ENCODE measurements around the gene CILP. TPM values are rescaled to one million over a fixed set of nuclear protein-coding genes. Genes with fewer than 3 reads are reported as not detected.
"Not testable (repeated sequence)": the region's sequence is repeated elsewhere in the genome, so short reads cannot be mapped to it uniquely, and the experiment has no call there.

The CILP gene
- total and polyA plus RNA-seq, 2 donors = 49.3 to 72.2 TPM

DNA sequence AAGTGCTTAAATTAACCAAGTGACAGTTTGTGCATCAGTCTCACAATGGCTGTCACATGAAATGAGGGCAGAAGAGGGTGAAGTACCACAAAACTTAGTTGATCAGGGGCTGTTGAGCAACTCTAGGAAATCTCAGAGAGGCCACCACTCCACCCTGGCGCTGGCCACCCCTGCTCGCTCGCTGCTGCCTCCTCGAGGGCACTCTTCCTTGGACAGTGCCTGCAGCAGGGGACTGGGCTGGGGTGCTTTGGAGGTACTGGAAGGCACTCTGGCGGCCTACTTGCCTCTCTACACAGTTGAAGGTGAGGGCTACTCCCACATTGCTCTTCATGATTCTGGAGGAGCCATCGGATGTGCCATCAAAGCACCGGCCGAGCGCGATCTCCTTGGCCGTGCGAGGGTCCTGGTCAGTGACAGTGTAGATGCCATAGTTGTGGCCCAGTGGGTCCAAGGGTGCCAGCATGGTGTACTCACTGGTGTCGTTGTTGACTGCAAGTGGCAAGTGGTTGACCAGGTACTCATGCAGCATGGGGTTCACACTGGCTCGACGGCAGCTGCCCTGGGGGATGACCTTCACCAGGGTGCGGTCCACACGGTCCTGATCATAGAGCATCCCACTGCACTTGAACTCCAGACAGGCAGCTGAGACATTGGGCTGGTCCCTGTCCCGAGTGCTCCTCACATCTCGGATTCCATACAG, 14.5 kb downstream of the CILP start:
- DNase-seq (ENCODE audit: extremely low spot score) = no peak
- Histone ChIP-seq H3K4me1 (ENCODE audit: insufficient read depth) (no peaks in the 10 kb centered on the region), H3K4me3 (ENCODE audit: low read depth, low read length) (no peak overlapping the region), H3K27ac (ENCODE audit: low read depth) (no peak overlapping the region), H3K36me3 (ENCODE audit: insufficient read depth) (no peaks in the 10 kb centered on the region)
- 97% methylated on average over 19 of the region's 19 CpGs for WGBS

DNA sequence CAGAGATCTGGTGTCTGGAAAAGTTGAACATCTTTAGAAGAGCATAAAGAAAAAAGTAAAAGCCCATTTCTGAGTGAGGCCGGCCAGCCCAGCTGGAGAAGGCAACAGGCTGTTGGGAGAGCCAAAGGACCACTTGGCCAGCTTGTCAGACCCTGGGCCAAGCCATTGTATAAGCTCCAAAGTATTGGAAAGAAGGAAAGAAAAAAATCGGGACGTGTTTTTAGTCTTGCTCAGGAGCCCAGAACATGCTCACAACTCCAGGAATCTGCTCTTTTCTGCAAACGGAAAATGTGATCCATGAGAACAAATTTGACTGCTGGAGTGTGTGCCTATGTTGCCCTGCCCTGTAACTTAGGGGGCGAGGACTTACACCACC, 15.7 kb downstream of the CILP start:
- DNase-seq (ENCODE audit: extremely low spot score) = no peak

DNA sequence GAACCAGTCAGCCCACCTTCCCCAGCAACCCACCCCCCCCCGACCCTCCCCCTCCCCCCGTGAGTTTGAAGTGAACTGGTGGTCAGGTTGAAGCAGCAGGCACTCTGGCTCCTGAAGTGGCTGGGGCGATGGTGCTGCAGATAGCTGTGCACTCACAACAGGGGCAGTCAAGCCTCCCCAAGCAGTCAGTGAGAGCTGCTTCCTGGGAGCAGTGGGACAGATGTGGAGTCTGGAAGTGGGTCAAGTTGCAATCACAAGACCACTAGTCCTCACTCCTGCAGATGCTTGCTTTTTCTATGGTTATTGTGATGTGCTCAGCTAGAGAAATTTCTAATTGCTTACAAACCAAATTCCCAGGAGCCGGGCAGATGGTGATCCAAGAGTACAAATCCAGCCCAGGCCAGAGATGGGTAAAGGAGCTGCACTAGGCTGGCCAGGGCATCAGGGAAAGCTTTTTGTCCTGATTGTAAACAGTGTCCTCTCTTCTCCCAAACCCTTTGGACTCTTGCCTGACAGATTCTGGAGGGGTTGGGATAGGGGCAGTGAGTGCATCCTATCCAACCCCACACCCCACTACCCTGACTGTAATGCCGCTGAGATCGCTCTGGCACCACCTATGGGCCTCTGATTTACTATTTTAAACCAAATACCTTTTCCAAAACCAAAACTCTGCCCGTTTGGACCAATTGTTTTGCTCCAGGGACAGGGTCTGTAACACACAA, 16.3 kb downstream of the CILP start:
- Histone ChIP-seq H3K4me1 (ENCODE audit: insufficient read depth) (no peaks in the 10 kb centered on the region), H3K27ac (ENCODE audit: low read depth) (no peak overlapping the region), H3K4me3 (ENCODE audit: low read depth, low read length) (no peak overlapping the region), H3K36me3 (ENCODE audit: insufficient read depth) (no peaks in the 10 kb centered on the region)
- no peak for DNase-seq (ENCODE audit: extremely low spot score)
- 44% methylated on average over 7 of the region's 7 CpGs for WGBS

More for the DNA sequence above, 15.7 kb downstream of the CILP start:
- Histone ChIP-seq H3K36me3 (ENCODE audit: insufficient read depth) (no peaks in the 10 kb centered on the region), H3K4me3 (ENCODE audit: low read depth, low read length) (no peak overlapping the region), H3K4me1 (ENCODE audit: insufficient read depth) (no peaks in the 10 kb centered on the region), H3K27ac (ENCODE audit: low read depth) (no peak overlapping the region)
- WGBS = 65% methylated on average over 5 of the region's 5 CpGs

DNA sequence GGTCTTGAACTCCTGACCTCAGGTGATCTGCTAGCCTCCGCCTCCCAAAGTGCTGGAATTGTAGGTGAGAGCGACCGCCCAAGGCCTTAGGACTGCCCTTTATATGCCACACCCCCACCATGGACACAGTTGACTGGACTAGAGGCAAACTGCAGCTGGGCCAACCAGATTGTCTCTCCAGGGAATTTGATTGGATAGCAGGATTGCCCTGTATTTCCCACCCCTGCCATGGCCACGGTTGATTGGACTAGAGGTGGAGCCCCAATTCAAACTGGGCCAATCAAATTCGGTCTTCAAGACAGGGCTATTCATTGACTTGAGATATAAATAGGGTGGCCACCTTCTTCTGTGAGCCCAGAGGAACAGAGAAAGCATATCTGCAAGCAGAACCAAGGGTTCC, 19.3 kb downstream of the CILP start:
- WGBS = 95% methylated on average over 5 of the region's 5 CpGs
- no peaks in the 10 kb centered on the region for H3K4me1 ChIP-seq (ENCODE audit: insufficient read depth)
- H3K27ac ChIP-seq (ENCODE audit: low read depth) = no peak overlapping the region
- DNase-seq (ENCODE audit: extremely low spot score) = no peak
- H3K36me3 ChIP-seq (ENCODE audit: insufficient read depth) = no peaks in the 10 kb centered on the region
- no peak overlapping the region for H3K4me3 ChIP-seq (ENCODE audit: low read depth, low read length)

DNA sequence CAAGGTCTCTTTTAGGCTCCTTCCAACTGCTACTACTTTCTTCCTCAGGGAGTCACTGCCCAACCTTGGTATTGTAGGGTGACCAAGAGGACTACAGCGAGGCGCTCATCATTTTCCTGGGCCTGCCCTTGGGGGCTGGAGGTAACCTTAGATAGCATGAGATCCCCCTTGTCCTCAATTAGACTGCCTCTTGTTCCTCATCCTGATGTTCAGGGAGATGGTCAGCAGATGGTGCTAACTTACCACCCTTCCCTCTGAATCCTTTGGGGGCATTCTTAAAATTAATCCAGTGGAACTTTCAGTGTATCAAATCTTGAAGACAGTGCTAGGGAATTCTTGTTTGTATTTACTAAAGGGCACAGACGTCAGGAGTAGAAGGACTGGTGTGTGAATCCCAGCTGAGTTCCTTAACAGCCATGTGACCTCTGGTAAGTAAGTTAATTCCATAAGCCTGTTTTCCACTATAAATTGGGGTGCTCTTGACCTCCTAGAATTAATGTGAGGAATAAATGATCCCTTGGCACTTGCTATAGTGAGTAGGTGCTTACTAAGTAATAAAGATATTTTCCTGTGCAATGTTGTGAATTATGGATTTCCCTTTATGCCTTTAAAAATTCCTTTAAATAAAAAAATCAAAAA, 22.1 kb downstream of the CILP start:
- no peak overlapping the region for H3K27ac ChIP-seq (ENCODE audit: low read depth)
- H3K4me1 ChIP-seq (ENCODE audit: insufficient read depth) = peaks cover 1% of the 10 kb centered on the region
- no peaks in the 10 kb centered on the region for H3K36me3 ChIP-seq (ENCODE audit: insufficient read depth)
- no peak overlapping the region for H3K4me3 ChIP-seq (ENCODE audit: low read depth, low read length)
- DNase-seq (ENCODE audit: extremely low spot score) = peak; percentile 47
- 8% methylated on average over 3 of the region's 3 CpGs for WGBS

DNA sequence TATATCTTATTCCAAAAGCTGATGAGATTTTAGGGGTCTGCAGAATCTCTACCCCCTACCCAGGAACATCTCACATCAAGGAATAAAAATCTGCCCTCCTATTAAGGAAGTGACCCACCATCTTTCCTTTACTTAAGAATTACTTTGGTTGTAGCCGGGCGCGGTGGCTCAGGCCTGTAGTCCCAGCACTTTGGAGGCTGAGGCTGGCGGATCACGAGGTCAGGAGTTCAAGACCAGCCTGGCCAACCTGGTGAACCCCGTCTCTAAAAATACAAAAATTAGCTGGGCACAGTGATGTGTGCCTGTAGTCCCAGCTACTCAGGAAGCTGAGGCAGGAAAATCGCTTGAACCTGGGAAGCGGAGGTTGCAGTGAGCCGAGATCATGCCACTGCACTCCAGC, 22.8 kb downstream of the CILP start:
- H3K4me3 ChIP-seq (ENCODE audit: low read depth, low read length); H3K4me1 ChIP-seq (ENCODE audit: insufficient read depth); H3K36me3 ChIP-seq (ENCODE audit: insufficient read depth); H3K27ac ChIP-seq (ENCODE audit: low read depth); DNase-seq (ENCODE audit: extremely low spot score): not testable (repeated sequence)
- WGBS = 89% methylated on average over 9 of the region's 9 CpGs

DNA sequence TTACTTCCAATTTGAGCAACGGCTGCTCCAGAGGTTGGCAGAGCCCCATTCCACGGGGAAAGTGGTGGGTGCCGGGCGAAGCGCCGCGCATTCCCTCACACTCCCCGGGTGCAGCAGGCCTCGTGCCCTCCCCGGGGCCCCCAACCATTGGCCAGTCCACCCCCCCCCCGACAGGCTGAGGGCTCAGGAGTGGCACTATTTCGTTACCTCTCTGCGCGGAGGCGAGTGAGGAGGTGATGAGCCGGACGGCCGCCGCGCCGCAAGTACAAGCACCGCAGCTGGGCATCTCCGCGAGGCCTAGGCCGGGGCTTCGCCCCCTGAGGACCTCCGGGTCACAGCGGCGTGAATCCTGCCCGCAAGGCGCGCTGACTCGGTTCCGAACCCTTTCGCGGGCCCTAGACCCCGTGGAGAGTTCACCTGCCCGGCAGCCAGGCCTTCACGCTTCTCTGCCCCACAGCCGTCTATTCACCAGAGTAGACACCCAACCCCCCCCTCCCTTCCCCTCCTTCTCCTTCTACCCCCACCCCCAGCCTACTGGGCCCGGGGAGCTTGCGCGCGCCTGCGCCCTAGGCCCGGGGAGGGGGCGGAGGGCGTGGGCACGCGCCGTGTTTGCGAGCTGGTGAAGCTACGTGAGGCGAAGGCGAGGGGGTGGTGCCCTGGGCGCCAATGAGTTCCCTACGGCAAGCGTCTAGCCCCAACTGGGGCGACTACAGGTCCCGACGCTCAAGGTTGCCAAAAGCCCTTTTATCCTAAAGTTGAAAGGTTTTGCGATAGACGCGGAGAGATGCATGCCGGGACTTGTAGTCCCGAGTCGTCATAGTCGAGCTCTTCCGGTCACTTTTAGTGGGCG, 26.2 kb downstream of the CILP start, which contains the start of gene CLPX:
TSS of gene CLPX (minus strand) at position 475 of the 850 bp plus-strand sequence. CDS start at position 286, 189 bp downstream.
- peak; percentile 74 for DNase-seq (ENCODE audit: extremely low spot score)
- Histone ChIP-seq H3K4me1 (ENCODE audit: insufficient read depth) (peaks cover 1% of the 10 kb centered on the region), H3K4me3 (ENCODE audit: low read depth, low read length) (peak within 1 kb of the TSS; percentile 85), H3K36me3 (ENCODE audit: insufficient read depth) (no peaks in the 10 kb centered on the region), H3K27ac (ENCODE audit: low read depth) (peak within 1 kb of the TSS; percentile 91)
- under 1% methylated on average over 68 of the region's 70 CpGs for WGBS

DNA sequence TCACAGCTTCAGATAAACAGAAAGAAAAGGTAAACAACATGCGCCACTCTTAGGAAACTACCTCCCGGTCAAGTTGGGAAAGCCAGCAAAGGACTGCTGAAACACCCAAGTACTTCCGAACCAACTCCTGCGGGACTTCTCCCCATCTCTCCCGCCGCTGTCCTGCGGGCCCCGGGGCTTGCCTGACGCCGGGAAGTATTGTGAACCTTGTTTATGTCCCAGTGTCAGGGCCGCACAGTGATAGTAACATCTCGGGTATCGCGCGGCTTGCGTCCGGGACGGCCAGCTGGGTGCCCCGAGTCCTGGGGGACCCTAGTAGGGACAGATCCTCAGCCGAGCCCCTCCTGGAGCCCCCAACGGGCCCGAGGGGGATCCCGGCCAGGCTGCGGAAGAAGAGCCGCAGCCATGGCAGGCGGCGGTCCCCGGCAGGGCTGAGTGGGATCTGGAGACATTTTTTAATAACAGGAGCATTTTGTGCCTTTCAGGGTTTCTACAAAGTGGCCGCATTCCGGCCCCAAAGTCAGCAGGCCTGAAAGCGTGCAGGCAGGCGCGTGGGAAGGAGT, 26.9 kb downstream of the CILP start:
- no peak for DNase-seq (ENCODE audit: extremely low spot score)
- Histone ChIP-seq H3K4me3 (ENCODE audit: low read depth, low read length) (peak overlapping the region; percentile 85), H3K36me3 (ENCODE audit: insufficient read depth) (no peaks in the 10 kb centered on the region), H3K4me1 (ENCODE audit: insufficient read depth) (peaks cover 1% of the 10 kb centered on the region), H3K27ac (ENCODE audit: low read depth) (peak overlapping the region; percentile 91)
- WGBS = under 1% methylated on average over 33 of the region's 33 CpGs

DNA sequence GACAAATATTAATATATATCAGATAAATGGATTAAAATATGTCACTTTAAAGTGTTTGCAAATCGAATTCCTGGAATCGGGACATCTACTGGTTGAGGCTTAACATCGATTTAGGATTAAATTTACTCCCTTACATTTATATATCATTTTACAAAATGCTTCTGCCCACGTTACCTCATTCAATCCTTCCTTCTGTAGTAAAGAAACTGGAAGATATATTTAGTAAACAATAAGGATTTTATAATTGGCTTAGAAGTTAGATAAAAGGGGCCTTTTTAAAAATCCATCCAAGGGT, 27.5 kb downstream of the CILP start:
- H3K4me3 ChIP-seq (ENCODE audit: low read depth, low read length) = peak overlapping the region; percentile 85
- no peak for DNase-seq (ENCODE audit: extremely low spot score)
- peak overlapping the region; percentile 91 for H3K27ac ChIP-seq (ENCODE audit: low read depth)
- no peaks in the 10 kb centered on the region for H3K36me3 ChIP-seq (ENCODE audit: insufficient read depth)
- WGBS = 4% methylated on average over 4 of the region's 4 CpGs
- peaks cover 1% of the 10 kb centered on the region for H3K4me1 ChIP-seq (ENCODE audit: insufficient read depth)

DNA sequence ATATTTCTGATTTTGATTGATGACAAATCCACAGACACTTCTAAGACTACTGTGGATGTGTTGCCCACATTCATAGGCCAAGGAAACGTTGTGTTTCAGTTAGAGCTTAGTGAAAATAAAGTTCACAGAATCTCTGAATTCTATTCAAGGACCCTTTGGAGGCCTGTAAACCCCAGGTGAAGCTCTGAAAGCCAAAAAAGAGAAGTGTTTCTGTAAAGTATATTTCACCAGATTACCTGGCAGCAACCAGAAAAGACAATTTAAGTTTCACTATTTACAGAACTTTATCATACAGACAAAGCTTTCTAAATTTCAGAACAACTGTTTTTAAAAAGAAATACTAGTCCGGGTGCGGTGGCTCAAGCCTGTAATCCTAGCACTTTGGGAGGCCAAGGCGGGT, 28.7 kb downstream of the CILP start:
- WGBS = 79% methylated on average over 4 of the region's 4 CpGs

DNA sequence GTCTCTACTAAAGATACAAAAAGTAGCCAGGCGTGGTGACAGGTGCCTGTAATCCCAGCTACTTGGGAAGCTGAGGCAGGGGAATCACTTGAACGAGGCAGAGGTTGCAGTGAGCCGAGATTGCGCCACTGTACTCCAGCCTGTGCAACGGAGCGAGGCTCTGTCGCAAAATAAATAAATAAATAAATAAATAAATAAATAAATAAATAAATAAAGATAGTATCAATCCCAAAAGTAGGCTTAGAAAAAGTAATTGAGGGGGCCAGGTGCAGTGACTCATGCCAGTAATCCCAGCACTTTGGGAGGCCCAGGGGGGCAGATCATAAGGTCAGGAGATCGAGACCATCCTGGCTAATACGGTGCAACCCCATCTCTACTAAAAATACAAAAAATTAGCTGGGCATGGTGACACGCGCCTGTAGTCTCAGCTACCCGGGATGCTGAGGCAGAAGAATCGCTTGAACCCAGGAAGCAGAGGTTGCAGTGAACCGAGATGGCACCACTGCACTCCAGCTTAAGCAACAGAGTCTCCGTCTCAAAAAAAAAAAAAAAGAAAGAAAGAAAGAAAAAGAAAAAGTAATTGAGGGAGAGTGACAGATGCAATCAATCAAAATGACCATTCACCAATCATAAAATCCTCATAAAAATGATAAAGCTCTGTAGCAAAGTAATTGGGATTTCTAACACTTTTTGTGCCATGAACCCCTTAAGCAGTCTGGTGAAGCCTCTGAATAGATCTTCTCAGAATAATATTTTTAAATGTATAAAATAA, 29.5 kb downstream of the CILP start:
- H3K27ac ChIP-seq (ENCODE audit: low read depth); H3K36me3 ChIP-seq (ENCODE audit: insufficient read depth); DNase-seq (ENCODE audit: extremely low spot score); H3K4me1 ChIP-seq (ENCODE audit: insufficient read depth); H3K4me3 ChIP-seq (ENCODE audit: low read depth, low read length): not testable (repeated sequence)
- 86% methylated on average over 15 of the region's 15 CpGs for WGBS

More for the DNA sequence above, 28.7 kb downstream of the CILP start:
- DNase-seq (ENCODE audit: extremely low spot score) = no peak
- Histone ChIP-seq H3K27ac (ENCODE audit: low read depth) (no peak overlapping the region), H3K4me3 (ENCODE audit: low read depth, low read length) (no peak overlapping the region), H3K4me1 (ENCODE audit: insufficient read depth) (peaks cover 1% of the 10 kb centered on the region), H3K36me3 (ENCODE audit: insufficient read depth) (no peaks in the 10 kb centered on the region)

DNA sequence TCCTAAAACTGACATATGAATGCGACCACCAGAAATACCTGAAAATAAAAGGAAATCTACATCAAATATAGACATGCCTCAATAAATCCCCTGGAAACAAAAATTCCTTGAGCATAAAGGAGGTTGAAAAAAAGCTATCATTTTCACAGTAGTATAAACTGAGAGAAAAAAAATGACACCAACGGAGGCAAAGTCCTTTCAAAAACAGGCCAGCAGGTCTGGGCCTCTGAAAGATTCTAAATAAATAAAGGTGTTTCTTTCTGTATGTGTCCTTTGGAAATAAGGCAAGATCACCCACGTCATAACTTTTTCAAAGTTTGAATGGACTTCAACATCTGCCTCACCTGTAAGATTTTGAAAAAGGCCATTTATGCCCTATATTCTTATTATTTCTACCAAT, 31.1 kb downstream of the CILP start:
- H3K4me1 ChIP-seq (ENCODE audit: insufficient read depth) = no peaks in the 10 kb centered on the region
- H3K4me3 ChIP-seq (ENCODE audit: low read depth, low read length) = no peak overlapping the region
- no peak for DNase-seq (ENCODE audit: extremely low spot score)
- 94% methylated on average over 3 of the region's 3 CpGs for WGBS
- peaks cover 2% of the 10 kb centered on the region for H3K36me3 ChIP-seq (ENCODE audit: insufficient read depth)
- no peak overlapping the region for H3K27ac ChIP-seq (ENCODE audit: low read depth)

All from urinary bladder (tissue), 4 donors.